ENCODE measurements around the gene ETFB. TPM values are rescaled to one million over a fixed set of nuclear protein-coding genes. Genes with fewer than 3 reads are reported as not detected.

ETFB gene
- total and polyA plus RNA-seq, 10 of the 15 experiments (the other 5 are each of a cell fraction or from before 2014, with no cell fraction given), result 15.1 to 166 (median 87.8) TPM

- no peak for TF ChIP-seq ZNF384 (IDR thresholded peaks at IDR 0.05; ENCODE audit: borderline replicate concordance, low read depth, low read length)
- no peak for TF ChIP-seq ELK1 (IDR thresholded peaks at IDR 0.05; ENCODE audit: low read depth, low read length)
- no peak for TF ChIP-seq POLR2A (IDR thresholded peaks at IDR 0.05; ENCODE audit: low read depth, low read length)
Measured at GRCh38 chr19:51410950-51411748, 45.0 kb upstream of the ETFB start (continued).

GRCh38 chr19:51407511-51408131 is 41.4 kb upstream of the ETFB start:
- FAIRE-seq, result peak; percentile 75
- intact Hi-C loops (cut with micrococcal nuclease; ENCODE audit: unreplicated experiment) (loop anchor here (1.0 kb wide), 1 partner anchor 69 kb away; no protein-coding TSS in a partner anchor), in situ Hi-C loops (cut with MboI) (no loop called here)
- Histone ChIP-seq H3K4me3 (no peak overlapping the region), H4K20me1 (ENCODE audit: control insufficient read depth, insufficient read depth) (no peaks in the 10 kb centered on the region), H3K4me1 (ENCODE audit: control insufficient read depth, insufficient read depth, low read length) (peaks cover 14% of the 10 kb centered on the region), H3K9ac (ENCODE audit: control insufficient read depth, insufficient read depth, low read length) (no peak overlapping the region), H3K27me3 (replicated peaks in 1 of 2; ENCODE audit: control insufficient read depth in 2 of 2, insufficient read depth in 2 of 2, low read length in 1 of 2) (no peaks in the 10 kb centered on the region), H3K9me3 (replicated peaks; ENCODE audit: control insufficient read depth, insufficient read depth, low read length) (no peaks in the 10 kb centered on the region; the same call in 2 of the 3 replicates), H3K27ac (ENCODE audit: control insufficient read depth, insufficient read depth) (no peak overlapping the region), H3K4me2 (ENCODE audit: control insufficient read depth, insufficient read depth) (no peak overlapping the region), H3K79me2 (ENCODE audit: control insufficient read depth, insufficient read depth, low read length) (no peaks in the 10 kb centered on the region), H3K36me3 (ENCODE audit: control insufficient read depth in 2 of 2, insufficient read depth in 2 of 2, low read length in 1 of 2) (no peaks in the 10 kb centered on the region), H2AFZ (ENCODE audit: control insufficient read depth, low read depth, low read length) (no peak overlapping the region)
- peak; percentile 89 for ATAC-seq
- WGBS (ENCODE audit: insufficient coverage, insufficient replicate concordance, low lambda C conversion rate, missing lambda C conversion rate), result 12% methylated on average over 6 of the region's 6 CpGs
- SMC1A ChIA-PET (ENCODE audit: uncharacterized antibody, unreplicated experiment), result interaction anchor here (0.9 to 2.4 kb wide), 8 partner anchors 8 to 69 kb away, joined by 3 to 19 read pairs (median 5); partner anchors contain the start of gene SIGLEC10
- POLR2A ChIA-PET, result interaction anchor here (0.9 to 1.4 kb wide), 3 partner anchors 11 to 68 kb away, joined by 3 to 4 read pairs (median 3); partner anchors contain the start of gene SIGLEC10
- CTCF ChIA-PET, result interaction anchor here (0.8 to 5.7 kb wide), 11 partner anchors 10 to 67 kb away, joined by 3 to 49 read pairs (median 6); partner anchors contain the start of genes SIGLEC10 and VSIG10L
- RAD21 ChIA-PET (ENCODE audit: unreplicated experiment), result interaction anchor here (0.7 to 3.2 kb wide), 9 partner anchors 10 to 69 kb away, joined by 3 to 18 read pairs (median 7); partner anchors contain the start of genes SIGLEC10 and VSIG10L
- no TSS peak for BruUV-seq (replicated peaks)
- DNase-seq (ENCODE audit: low read depth, low spot score), result no peak
- no peak for TF ChIP-seq POLR2AphosphoS5 (IDR thresholded peaks at IDR 0.05; ENCODE audit: low read length)
- no peak for TF ChIP-seq MXI1 (IDR thresholded peaks at IDR 0.05; ENCODE audit: low read depth, low read length)
- no peak for TF ChIP-seq SP1 (IDR thresholded peaks at IDR 0.05; ENCODE audit: low read depth, low read length)
- peak; percentile 63 to 79 (median 71) for TF ChIP-seq CTCF (IDR thresholded peaks at IDR 0.05 in 2 of 3, conservative IDR thresholded peaks at IDR 0.05 in 1 of 3; ENCODE audit: control insufficient read depth in 2 of 3, extremely low read depth in 1 of 3, insufficient read depth in 1 of 3, low read depth in 3 of 3, low read length in 3 of 3)
- TF ChIP-seq EGR1 (IDR thresholded peaks at IDR 0.05; ENCODE audit: borderline replicate concordance in 1 of 2, low read depth in 2 of 2, low read length in 2 of 2), result no peak
- no peak for TF ChIP-seq CBX5 (IDR thresholded peaks at IDR 0.05; ENCODE audit: low read depth)
- 0 out of 2 replicates have a peak, but pooled peaks have one; percentile 24 for TF ChIP-seq YY1 (IDR thresholded peaks at IDR 0.05; ENCODE audit: low read depth, low read length)
- no peak for TF ChIP-seq CBX3 (IDR thresholded peaks at IDR 0.05; ENCODE audit: borderline replicate concordance, low read depth)
- no peak for TF ChIP-seq RBBP5 (conservative IDR thresholded peaks at IDR 0.05)
- peak; percentile 81 for TF ChIP-seq SMC3 (IDR thresholded peaks at IDR 0.05; ENCODE audit: borderline replicate concordance, low read length)
- TF ChIP-seq RAD21 (IDR thresholded peaks at IDR 0.05; ENCODE audit: insufficient read depth, low read depth, low read length), result peak; percentile 66
- no peak for TF ChIP-seq ZBED1 (IDR thresholded peaks at IDR 0.05; ENCODE audit: borderline replicate concordance)
- TF ChIP-seq IRF3 (IDR thresholded peaks at IDR 0.05), result no peak
- no peak for TF ChIP-seq ZNF384 (IDR thresholded peaks at IDR 0.05; ENCODE audit: borderline replicate concordance, low read depth, low read length)
- no peak for TF ChIP-seq TCF3 (IDR thresholded peaks at IDR 0.05; ENCODE audit: borderline replicate concordance, insufficient read depth, low read depth, low read length)
